Testis (tissue), 2 donors: Measurements from ENCODE around the gene SERPIND1.

Experiments used
- POLR2A ChIP-seq: fragments of 450-650 bp; IDR thresholded peaks from one replicate; pipeline ENCODE4 v1.6.1; 2017; ENCODE audit warnings: antibody characterized with exemption, mild to moderate bottlenecking, moderate library complexity
- TF ChIP-seq, protein P1 (sequence below), 3 experiments: fragments of 450-650 bp in 2 of 3; fragments of 200-600 bp in 1 of 3; sonication (generic) in 1 of 3; IDR thresholded peaks; one replicate each; pipeline ENCODE4 v1.5.1; 2016 to 2019; ENCODE audit warnings: antibody characterized with exemption in 3 of 3, mild to moderate bottlenecking in 2 of 3, moderate library complexity in 1 of 3

DNA sequence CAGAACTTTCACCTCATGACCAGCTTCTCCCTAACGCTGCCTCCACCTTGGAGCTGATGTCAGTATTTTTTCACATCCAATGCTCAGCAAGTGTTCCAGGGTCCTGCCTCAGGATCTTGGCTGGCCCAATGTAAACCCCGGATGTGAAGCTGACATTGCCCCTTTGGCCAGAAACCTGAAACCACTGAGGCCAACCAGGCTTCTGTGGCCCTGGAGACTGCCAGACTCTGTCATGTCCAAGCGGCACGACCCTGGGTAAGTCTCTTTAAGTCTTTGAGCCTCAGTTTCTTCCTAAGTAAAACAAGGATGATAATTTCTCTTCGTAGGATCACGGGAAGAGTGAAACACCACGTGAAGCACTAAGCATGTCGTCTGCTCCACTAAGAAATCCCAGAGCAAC is 22.8 kb downstream of the SERPIND1 start:
- TF ChIP-seq, protein P1, sequence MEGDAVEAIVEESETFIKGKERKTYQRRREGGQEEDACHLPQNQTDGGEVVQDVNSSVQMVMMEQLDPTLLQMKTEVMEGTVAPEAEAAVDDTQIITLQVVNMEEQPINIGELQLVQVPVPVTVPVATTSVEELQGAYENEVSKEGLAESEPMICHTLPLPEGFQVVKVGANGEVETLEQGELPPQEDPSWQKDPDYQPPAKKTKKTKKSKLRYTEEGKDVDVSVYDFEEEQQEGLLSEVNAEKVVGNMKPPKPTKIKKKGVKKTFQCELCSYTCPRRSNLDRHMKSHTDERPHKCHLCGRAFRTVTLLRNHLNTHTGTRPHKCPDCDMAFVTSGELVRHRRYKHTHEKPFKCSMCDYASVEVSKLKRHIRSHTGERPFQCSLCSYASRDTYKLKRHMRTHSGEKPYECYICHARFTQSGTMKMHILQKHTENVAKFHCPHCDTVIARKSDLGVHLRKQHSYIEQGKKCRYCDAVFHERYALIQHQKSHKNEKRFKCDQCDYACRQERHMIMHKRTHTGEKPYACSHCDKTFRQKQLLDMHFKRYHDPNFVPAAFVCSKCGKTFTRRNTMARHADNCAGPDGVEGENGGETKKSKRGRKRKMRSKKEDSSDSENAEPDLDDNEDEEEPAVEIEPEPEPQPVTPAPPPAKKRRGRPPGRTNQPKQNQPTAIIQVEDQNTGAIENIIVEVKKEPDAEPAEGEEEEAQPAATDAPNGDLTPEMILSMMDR (IDR thresholded peaks at IDR 0.05), result no peak
- TF ChIP-seq POLR2A, result no peak
